ENCODE data around the gene TNIK.

The TNIK gene

GRCh38 chr3:171439996-171440395 is 20.2 kb downstream of the TNIK start:
- H3K27me3 ChIP-seq (ENCODE audit: control insufficient read depth, insufficient read depth, low read length) = no peaks in the 10 kb centered on the region
- H3K9me3 ChIP-seq (ENCODE audit: control insufficient read depth, low read length) = no peaks in the 10 kb centered on the region

GRCh38 chr3:171437115-171437756 is 23.0 kb downstream of the TNIK start:
- Histone ChIP-seq H3K9me3 (ENCODE audit: control insufficient read depth, low read length) (no peaks in the 10 kb centered on the region), H3K4me1 (ENCODE audit: control insufficient read depth, insufficient read depth, low read length) (peaks cover 9% of the 10 kb centered on the region), H3K9ac (ENCODE audit: low read length) (no peak overlapping the region), H3K4me3 (ENCODE audit: low read length) (no peak overlapping the region), H3K27me3 (ENCODE audit: control insufficient read depth, insufficient read depth, low read length) (no peaks in the 10 kb centered on the region), H3K36me3 (ENCODE audit: control insufficient read depth, insufficient read depth, low read length) (no peaks in the 10 kb centered on the region)

More at GRCh38 chr3:171439996-171440395, 20.2 kb downstream of the TNIK start:
- Histone ChIP-seq H3K4me3 (ENCODE audit: low read length) (no peak overlapping the region), H3K9ac (ENCODE audit: low read length) (no peak overlapping the region), H3K4me1 (ENCODE audit: control insufficient read depth, insufficient read depth, low read length) (peaks cover 9% of the 10 kb centered on the region), H3K36me3 (ENCODE audit: control insufficient read depth, insufficient read depth, low read length) (no peaks in the 10 kb centered on the region)

GRCh38 chr3:171436380-171436779 is 23.8 kb downstream of the TNIK start:
- Histone ChIP-seq H3K9ac (ENCODE audit: low read length) (no peak overlapping the region), H3K27me3 (ENCODE audit: control insufficient read depth, insufficient read depth, low read length) (no peaks in the 10 kb centered on the region), H3K36me3 (ENCODE audit: control insufficient read depth, insufficient read depth, low read length) (no peaks in the 10 kb centered on the region), H3K9me3 (ENCODE audit: control insufficient read depth, low read length) (no peaks in the 10 kb centered on the region), H3K4me3 (ENCODE audit: low read length) (no peak overlapping the region), H3K4me1 (ENCODE audit: control insufficient read depth, insufficient read depth, low read length) (peaks cover 8% of the 10 kb centered on the region)

GRCh38 chr3:171435757-171436156 is 24.4 kb downstream of the TNIK start:
- peaks cover 2% of the 10 kb centered on the region for H3K4me1 ChIP-seq (ENCODE audit: control insufficient read depth, insufficient read depth, low read length)
- no peaks in the 10 kb centered on the region for H3K9me3 ChIP-seq (ENCODE audit: control insufficient read depth, low read length)
- no peak overlapping the region for H3K4me3 ChIP-seq (ENCODE audit: low read length)
- H3K9ac ChIP-seq (ENCODE audit: low read length) = no peak overlapping the region
- no peaks in the 10 kb centered on the region for H3K27me3 ChIP-seq (ENCODE audit: control insufficient read depth, insufficient read depth, low read length)
- H3K36me3 ChIP-seq (ENCODE audit: control insufficient read depth, insufficient read depth, low read length) = no peaks in the 10 kb centered on the region

- Histone ChIP-seq H3K4me3 (ENCODE audit: low read length) (no peak overlapping the region), H3K27me3 (ENCODE audit: control insufficient read depth, insufficient read depth, low read length) (no peaks in the 10 kb centered on the region), H3K9ac (ENCODE audit: low read length) (no peak overlapping the region)
Observed at GRCh38 chr3:171435143-171435542, 25.1 kb downstream of the TNIK start.

GRCh38 chr3:171432548-171432947 is 27.7 kb downstream of the TNIK start:
- H3K4me1 ChIP-seq (ENCODE audit: control insufficient read depth, insufficient read depth, low read length) = no peaks in the 10 kb centered on the region
- H3K4me3 ChIP-seq (ENCODE audit: low read length) = no peak overlapping the region
- no peaks in the 10 kb centered on the region for H3K36me3 ChIP-seq (ENCODE audit: control insufficient read depth, insufficient read depth, low read length)
- no peaks in the 10 kb centered on the region for H3K27me3 ChIP-seq (ENCODE audit: control insufficient read depth, insufficient read depth, low read length)
- no peak overlapping the region for H3K9ac ChIP-seq (ENCODE audit: low read length)
- no peaks in the 10 kb centered on the region for H3K9me3 ChIP-seq (ENCODE audit: control insufficient read depth, low read length)

More at GRCh38 chr3:171435143-171435542, 25.1 kb downstream of the TNIK start:
- Histone ChIP-seq H3K4me1 (ENCODE audit: control insufficient read depth, insufficient read depth, low read length) (no peaks in the 10 kb centered on the region), H3K36me3 (ENCODE audit: control insufficient read depth, insufficient read depth, low read length) (no peaks in the 10 kb centered on the region), H3K9me3 (ENCODE audit: control insufficient read depth, low read length) (no peaks in the 10 kb centered on the region)

GRCh38 chr3:171431550-171431949 is 28.7 kb downstream of the TNIK start:
- Histone ChIP-seq H3K27me3 (ENCODE audit: control insufficient read depth, insufficient read depth, low read length) (no peaks in the 10 kb centered on the region), H3K9ac (ENCODE audit: low read length) (no peak overlapping the region), H3K4me3 (ENCODE audit: low read length) (no peak overlapping the region), H3K9me3 (ENCODE audit: control insufficient read depth, low read length) (no peaks in the 10 kb centered on the region), H3K36me3 (ENCODE audit: control insufficient read depth, insufficient read depth, low read length) (no peaks in the 10 kb centered on the region), H3K4me1 (ENCODE audit: control insufficient read depth, insufficient read depth, low read length) (no peaks in the 10 kb centered on the region)

- H3K36me3 ChIP-seq (ENCODE audit: control insufficient read depth, insufficient read depth, low read length) = no peaks in the 10 kb centered on the region
- H3K9ac ChIP-seq (ENCODE audit: low read length) = no peak overlapping the region
- no peaks in the 10 kb centered on the region for H3K27me3 ChIP-seq (ENCODE audit: control insufficient read depth, insufficient read depth, low read length)
- no peak overlapping the region for H3K4me3 ChIP-seq (ENCODE audit: low read length)
- no peaks in the 10 kb centered on the region for H3K4me1 ChIP-seq (ENCODE audit: control insufficient read depth, insufficient read depth, low read length)
- no peaks in the 10 kb centered on the region for H3K9me3 ChIP-seq (ENCODE audit: control insufficient read depth, low read length)
Observed at GRCh38 chr3:171430530-171430929, 29.7 kb downstream of the TNIK start.

- Histone ChIP-seq H3K9me3 (ENCODE audit: control insufficient read depth, low read length) (no peaks in the 10 kb centered on the region), H3K27me3 (ENCODE audit: control insufficient read depth, insufficient read depth, low read length) (no peaks in the 10 kb centered on the region), H3K4me1 (ENCODE audit: control insufficient read depth, insufficient read depth, low read length) (no peaks in the 10 kb centered on the region), H3K36me3 (ENCODE audit: control insufficient read depth, insufficient read depth, low read length) (no peaks in the 10 kb centered on the region), H3K4me3 (ENCODE audit: low read length) (no peak overlapping the region), H3K9ac (ENCODE audit: low read length) (no peak overlapping the region)
Observed at GRCh38 chr3:171429635-171430034, 30.6 kb downstream of the TNIK start.

GRCh38 chr3:171428892-171429291 is 31.3 kb downstream of the TNIK start:
- Histone ChIP-seq H3K36me3 (ENCODE audit: control insufficient read depth, insufficient read depth, low read length) (no peaks in the 10 kb centered on the region), H3K9me3 (ENCODE audit: control insufficient read depth, low read length) (no peaks in the 10 kb centered on the region), H3K9ac (ENCODE audit: low read length) (no peak overlapping the region), H3K4me1 (ENCODE audit: control insufficient read depth, insufficient read depth, low read length) (no peaks in the 10 kb centered on the region), H3K4me3 (ENCODE audit: low read length) (no peak overlapping the region), H3K27me3 (ENCODE audit: control insufficient read depth, insufficient read depth, low read length) (no peaks in the 10 kb centered on the region)

GRCh38 chr3:171428321-171428787 is 31.9 kb downstream of the TNIK start:
- Histone ChIP-seq H3K27me3 (ENCODE audit: control insufficient read depth, insufficient read depth, low read length) (no peaks in the 10 kb centered on the region), H3K9me3 (ENCODE audit: control insufficient read depth, low read length) (no peaks in the 10 kb centered on the region), H3K9ac (ENCODE audit: low read length) (no peak overlapping the region), H3K4me1 (ENCODE audit: control insufficient read depth, insufficient read depth, low read length) (no peaks in the 10 kb centered on the region), H3K4me3 (ENCODE audit: low read length) (no peak overlapping the region), H3K36me3 (ENCODE audit: control insufficient read depth, insufficient read depth, low read length) (no peaks in the 10 kb centered on the region)

GRCh38 chr3:171427771-171428320 is 32.4 kb downstream of the TNIK start:
- Histone ChIP-seq H3K9me3 (ENCODE audit: control insufficient read depth, low read length) (no peaks in the 10 kb centered on the region), H3K4me3 (ENCODE audit: low read length) (no peak overlapping the region), H3K27me3 (ENCODE audit: control insufficient read depth, insufficient read depth, low read length) (no peaks in the 10 kb centered on the region), H3K4me1 (ENCODE audit: control insufficient read depth, insufficient read depth, low read length) (no peaks in the 10 kb centered on the region), H3K9ac (ENCODE audit: low read length) (no peak overlapping the region), H3K36me3 (ENCODE audit: control insufficient read depth, insufficient read depth, low read length) (no peaks in the 10 kb centered on the region)

Data from mucosa of stomach (tissue), 1 donor.